LNCAP (cell line): ENCODE measurements around the gene HNRNPU.

Experiments used
- TF ChIP-seq, protein P1 (sequence below): fragments of 450-650 bp; IDR thresholded peaks from 2 replicates; pipeline ENCODE4 v1.5.1; 2017; ENCODE audit warnings: mild to moderate bottlenecking

Gene HNRNPU

DNA sequence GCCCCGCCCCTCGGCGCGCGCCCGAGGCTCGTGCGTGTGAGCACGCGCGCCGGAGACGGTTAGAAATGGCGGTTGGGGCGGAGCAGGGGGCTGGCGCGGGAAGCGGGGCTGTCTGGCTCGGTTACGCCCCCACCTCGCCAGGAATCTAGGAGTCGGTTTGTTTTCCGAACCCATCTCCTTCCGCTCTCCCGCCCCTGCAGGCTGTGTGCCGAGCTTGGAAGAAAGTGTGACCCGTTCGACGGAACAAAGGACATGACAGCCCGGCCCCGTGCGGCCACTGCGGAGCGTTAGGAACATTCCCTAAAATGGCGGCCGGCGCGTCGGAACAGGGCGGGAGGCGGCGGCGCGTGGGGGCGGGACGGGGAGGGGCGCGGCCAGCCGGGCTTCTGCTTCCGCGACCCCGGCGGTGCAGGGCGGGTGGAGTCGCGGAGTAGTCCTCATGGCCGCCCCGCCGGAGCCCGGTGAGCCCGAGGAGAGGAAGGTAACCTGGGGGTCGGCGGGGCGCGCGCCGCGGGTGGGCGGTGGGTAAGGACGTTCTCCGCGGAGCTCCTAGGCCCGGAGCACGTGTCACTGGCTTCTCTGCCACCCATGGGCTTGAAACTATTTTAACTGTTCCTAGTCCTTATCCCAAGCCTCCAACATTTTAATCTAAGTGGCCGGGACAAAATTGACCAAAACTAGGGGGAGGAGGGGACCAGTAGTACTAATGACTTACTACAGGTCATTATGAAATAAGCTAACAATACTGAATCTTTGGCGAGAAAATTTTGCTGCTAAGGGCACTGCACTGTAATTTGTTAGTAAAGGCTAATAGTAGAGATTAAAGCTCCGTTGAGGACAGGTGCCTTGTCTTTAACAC is 28.8 kb downstream of the HNRNPU start, which contains the start of gene COX20:
TSS of gene COX20 (plus strand) at position 383 of the 859 bp plus-strand sequence. CDS start at position 440, 57 bp downstream.
- TF ChIP-seq, protein P1, sequence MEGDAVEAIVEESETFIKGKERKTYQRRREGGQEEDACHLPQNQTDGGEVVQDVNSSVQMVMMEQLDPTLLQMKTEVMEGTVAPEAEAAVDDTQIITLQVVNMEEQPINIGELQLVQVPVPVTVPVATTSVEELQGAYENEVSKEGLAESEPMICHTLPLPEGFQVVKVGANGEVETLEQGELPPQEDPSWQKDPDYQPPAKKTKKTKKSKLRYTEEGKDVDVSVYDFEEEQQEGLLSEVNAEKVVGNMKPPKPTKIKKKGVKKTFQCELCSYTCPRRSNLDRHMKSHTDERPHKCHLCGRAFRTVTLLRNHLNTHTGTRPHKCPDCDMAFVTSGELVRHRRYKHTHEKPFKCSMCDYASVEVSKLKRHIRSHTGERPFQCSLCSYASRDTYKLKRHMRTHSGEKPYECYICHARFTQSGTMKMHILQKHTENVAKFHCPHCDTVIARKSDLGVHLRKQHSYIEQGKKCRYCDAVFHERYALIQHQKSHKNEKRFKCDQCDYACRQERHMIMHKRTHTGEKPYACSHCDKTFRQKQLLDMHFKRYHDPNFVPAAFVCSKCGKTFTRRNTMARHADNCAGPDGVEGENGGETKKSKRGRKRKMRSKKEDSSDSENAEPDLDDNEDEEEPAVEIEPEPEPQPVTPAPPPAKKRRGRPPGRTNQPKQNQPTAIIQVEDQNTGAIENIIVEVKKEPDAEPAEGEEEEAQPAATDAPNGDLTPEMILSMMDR, result no peak

DNA sequence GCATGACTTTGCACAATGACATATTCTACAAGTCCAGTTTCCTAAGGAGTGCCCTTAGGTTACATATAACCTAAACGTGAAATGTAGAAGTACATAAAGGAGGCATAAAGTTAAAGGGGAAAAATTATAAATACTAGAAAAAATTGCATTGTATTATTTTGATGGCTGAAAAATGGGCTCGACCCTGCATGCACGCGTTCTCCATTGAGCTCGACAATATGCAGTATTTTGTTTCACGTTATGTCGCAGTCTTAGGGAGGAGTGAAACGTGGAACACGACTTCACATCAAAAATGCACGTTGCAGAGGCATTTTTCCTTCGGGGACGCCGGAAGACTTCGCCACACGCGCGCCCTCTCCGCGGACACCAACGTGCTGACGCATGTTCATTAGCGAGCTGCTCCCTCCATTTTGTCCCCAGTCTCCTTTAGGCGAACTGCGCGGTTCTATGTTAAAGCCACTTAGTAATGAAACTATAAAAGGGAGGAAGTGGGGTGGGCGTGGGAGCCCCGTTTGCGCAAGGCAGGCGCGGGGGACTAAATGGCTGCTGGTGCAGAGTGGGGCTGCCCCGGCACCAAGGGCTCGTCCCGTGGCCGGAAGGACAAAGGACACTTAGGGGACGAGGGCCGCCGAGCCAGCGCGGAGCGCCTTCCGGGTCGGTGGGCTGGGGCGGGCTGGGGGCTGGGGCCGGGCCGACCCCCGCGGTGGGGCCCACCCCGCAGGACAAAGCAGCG is 29.6 kb downstream of the HNRNPU start:
- TF ChIP-seq, protein P1, result no peak

DNA sequence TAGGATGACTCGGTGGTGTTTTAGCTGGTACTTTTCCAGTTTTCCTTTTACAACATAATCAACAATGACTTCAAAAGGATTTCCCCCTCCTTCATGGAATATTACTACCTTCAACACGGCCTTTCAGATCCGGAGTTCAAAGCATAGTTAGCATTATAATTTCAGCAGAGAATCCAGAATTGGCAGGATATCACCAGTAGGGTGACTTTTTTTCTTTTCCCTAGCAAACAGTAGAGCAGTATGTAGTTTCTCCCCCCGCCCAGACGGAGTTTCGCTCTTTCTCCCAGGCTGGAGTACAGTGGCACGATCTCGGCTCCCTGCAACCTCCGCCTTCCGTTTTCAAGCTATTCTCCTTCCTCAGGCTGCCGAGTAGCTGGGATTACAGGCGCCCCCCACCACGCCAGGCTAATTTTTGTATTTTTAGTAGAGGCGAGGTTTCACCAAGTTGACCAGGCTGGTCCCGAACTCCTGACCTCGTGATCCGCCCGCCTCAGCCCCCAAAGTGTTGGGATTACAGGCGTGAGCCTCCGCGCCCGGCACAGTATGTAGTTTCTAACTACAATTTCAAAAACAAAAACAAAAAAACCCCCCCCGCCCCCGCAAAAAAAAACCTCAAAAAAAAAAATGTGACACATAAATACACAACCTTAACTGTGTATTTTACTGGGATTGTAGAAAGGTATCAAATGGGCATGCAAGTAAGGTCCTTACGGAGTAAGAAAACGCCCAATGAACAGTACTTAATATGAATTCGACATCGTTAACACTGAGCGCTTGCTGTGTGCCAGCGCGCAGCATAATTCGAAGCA is 30.4 kb downstream of the HNRNPU start:
- TF ChIP-seq, protein P1, result no peak

DNA sequence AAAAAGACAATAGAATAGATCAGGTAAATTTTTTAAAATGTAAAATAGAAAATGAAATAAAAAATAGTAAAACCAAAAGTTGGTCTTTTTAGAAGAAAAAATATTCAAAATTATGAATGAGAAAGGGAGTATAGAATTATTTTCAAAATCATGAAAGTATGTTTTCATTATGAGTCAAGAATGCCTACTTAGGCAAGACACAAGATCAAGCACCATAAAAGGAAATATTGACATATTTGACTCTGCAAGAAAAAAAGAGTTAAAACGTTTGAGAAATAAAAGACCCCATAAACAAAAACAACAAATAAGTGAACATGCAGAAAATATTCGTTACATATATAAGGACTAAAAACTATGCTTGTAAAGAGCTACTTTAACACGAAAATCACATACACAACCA is 33.7 kb downstream of the HNRNPU start:
- TF ChIP-seq, protein P1, result no peak

DNA sequence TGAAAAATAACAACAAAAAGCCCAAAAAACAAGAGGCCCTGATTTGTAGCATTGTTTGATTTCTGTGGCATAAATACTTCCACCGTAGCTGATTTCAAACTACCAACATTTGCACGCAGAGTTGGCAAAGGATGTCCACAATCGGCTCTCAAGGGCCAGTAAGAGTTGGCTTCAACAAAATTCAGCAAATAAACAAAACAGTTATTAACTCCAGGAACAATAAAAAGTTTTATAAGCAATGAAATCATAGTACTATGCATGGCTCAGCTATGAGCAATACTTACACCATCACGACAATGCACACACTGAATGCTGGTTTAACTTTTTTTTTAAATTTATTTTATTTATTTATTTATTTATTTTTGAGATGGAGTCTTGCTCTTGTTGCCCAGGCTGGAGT is 37.6 kb downstream of the HNRNPU start:
- TF ChIP-seq, protein P1, result no peak

DNA sequence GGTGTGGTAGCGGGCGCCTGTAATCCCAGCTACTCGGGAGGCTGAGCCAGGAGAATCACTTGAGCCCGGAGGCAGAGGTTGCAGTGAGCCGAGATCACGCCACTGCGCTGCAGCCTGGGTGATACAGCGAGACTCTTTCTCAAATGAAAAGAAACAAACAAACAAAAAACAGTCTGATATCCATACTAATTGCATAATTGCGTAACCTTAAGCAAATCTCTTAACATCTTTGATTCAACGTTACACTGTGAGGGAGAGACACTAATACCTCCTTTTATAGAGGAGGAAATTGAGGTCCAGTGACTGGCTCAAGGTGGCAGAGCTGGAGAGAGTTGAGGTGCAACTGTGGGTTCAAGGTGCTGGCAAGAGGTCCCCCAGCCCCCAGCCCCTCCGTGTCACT is 41.5 kb downstream of the HNRNPU start:
- TF ChIP-seq, protein P1, result no peak

DNA sequence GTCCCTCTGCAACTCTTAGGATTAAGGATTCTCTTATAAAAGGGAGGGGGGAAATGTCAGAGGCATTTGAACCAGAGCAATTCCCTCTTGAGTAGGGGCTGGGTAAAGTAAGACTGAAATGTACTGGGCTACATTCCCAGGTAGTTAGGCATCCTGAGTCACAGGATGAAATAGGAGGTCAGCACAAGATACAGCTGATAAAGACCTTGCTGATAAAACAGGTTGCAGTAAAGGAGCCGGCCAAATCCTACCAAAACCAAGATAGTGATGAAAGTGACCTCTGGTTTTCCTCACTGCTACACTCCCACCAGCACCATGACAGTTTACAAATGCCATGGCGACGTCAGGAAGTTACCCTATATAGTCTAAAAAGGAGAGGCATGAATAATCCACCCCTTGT is 43.2 kb downstream of the HNRNPU start:
- TF ChIP-seq, protein P1, result no peak
